ENCODE data around the gene NONO. TPM values are rescaled to one million over a fixed set of nuclear protein-coding genes. Genes with fewer than 3 reads are reported as not detected.
"Not testable (repeated sequence)": the region's sequence is repeated elsewhere in the genome, so short reads cannot be mapped to it uniquely, and the experiment has no call there.

NONO gene
- 309 and 314 TPM in 2 replicates for total RNA-seq

GRCh38 chrX:71283403-71284143, at the start of gene NONO:
TSS of gene NONO (plus strand) at chrX:71283635. CDS start at chrX:71290638, 7,003 bp downstream.
- DNase-seq (ENCODE audit: extremely low read depth, low read depth, low spot score): peak; percentile 96

- no peak for DNase-seq (ENCODE audit: extremely low read depth, low read depth, low spot score)
Measured at GRCh38 chrX:71235482-71235881, 48.0 kb upstream of the NONO start.

GRCh38 chrX:71236836-71237235, 46.6 kb upstream of the NONO start:
- no peak for DNase-seq (ENCODE audit: extremely low read depth, low read depth, low spot score)

- DNase-seq (ENCODE audit: extremely low read depth, low read depth, low spot score): no peak
Measured at GRCh38 chrX:71239781-71240180, 43.7 kb upstream of the NONO start.

GRCh38 chrX:71241301-71241700, 42.1 kb upstream of the NONO start:
- no peak for DNase-seq (ENCODE audit: extremely low read depth, low read depth, low spot score)

- DNase-seq (ENCODE audit: extremely low read depth, low read depth, low spot score): no peak
Measured at GRCh38 chrX:71244359-71245128, 38.9 kb upstream of the NONO start.

GRCh38 chrX:71245159-71245558, 38.3 kb upstream of the NONO start:
- no peak for DNase-seq (ENCODE audit: extremely low read depth, low read depth, low spot score)

- DNase-seq (ENCODE audit: extremely low read depth, low read depth, low spot score): no peak
Measured at GRCh38 chrX:71250841-71251240, 32.6 kb upstream of the NONO start.

GRCh38 chrX:71251466-71251973, 31.9 kb upstream of the NONO start:
- no peak for DNase-seq (ENCODE audit: extremely low read depth, low read depth, low spot score)

GRCh38 chrX:71252221-71252620, 31.2 kb upstream of the NONO start:
- no peak for DNase-seq (ENCODE audit: extremely low read depth, low read depth, low spot score)

- no peak for DNase-seq (ENCODE audit: extremely low read depth, low read depth, low spot score)
Measured at GRCh38 chrX:71253253-71254091, 30.0 kb upstream of the NONO start.

- no peak for DNase-seq (ENCODE audit: extremely low read depth, low read depth, low spot score)
Measured at GRCh38 chrX:71254092-71254963, 29.1 kb upstream of the NONO start, which contains the start of gene ZMYM3. TSS of gene ZMYM3 (minus strand) at chrX:71254140. CDS start at chrX:71253255, 885 bp downstream.

- DNase-seq (ENCODE audit: extremely low read depth, low read depth, low spot score): no peak
Measured at GRCh38 chrX:71256051-71256450, 27.4 kb upstream of the NONO start.

- DNase-seq (ENCODE audit: extremely low read depth, low read depth, low spot score): no peak
Measured at GRCh38 chrX:71256856-71257255, 26.6 kb upstream of the NONO start.

GRCh38 chrX:71268624-71269023, 14.8 kb upstream of the NONO start:
- not testable (repeated sequence) for DNase-seq (ENCODE audit: extremely low read depth, low read depth, low spot score)

- DNase-seq (ENCODE audit: extremely low read depth, low read depth, low spot score): no peak
Measured at GRCh38 chrX:71269801-71270395, 13.5 kb upstream of the NONO start.

- DNase-seq (ENCODE audit: extremely low read depth, low read depth, low spot score): not testable (repeated sequence)
Measured at GRCh38 chrX:71272313-71272712, 11.1 kb upstream of the NONO start.

- not testable (repeated sequence) for DNase-seq (ENCODE audit: extremely low read depth, low read depth, low spot score)
Measured at GRCh38 chrX:71281300-71281699, 2.1 kb upstream of the NONO start.

All from glomerular endothelial cell (primary cell).